Neural progenitor cell (in vitro differentiated cells): ENCODE results near the gene AHI1. TPM values are rescaled to one million over a fixed set of nuclear protein-coding genes. Genes with fewer than 3 reads are reported as not detected.

Experiments
- DNase-seq: peaks from one replicate; pipeline ENCODE4 v3.0.0-alpha.2; 2016; ENCODE audit warnings: low spot score
- H2AFZ ChIP-seq: fragments of 200-600 bp; sonication (generic); replicated peaks from 2 replicates; pipeline ENCODE4 v1.6.1; 2016; ENCODE audit warnings: antibody characterized with exemption
- H3F3A ChIP-seq: fragments of 200-600 bp; sonication (generic); 2 replicates; pipeline ENCODE4 v1.6.1; 2016; ENCODE audit warnings: antibody characterized with exemption, low read depth
- H3K27ac ChIP-seq: fragments of 200-600 bp; sonication (generic); 2 replicates; pipeline ENCODE4 v1.5.1; 2016; ENCODE audit warnings: mild to moderate bottlenecking
- H3K27me3 ChIP-seq: fragments of 200-600 bp; sonication (generic); 2 replicates; pipeline ENCODE4 v1.6.1; 2016; ENCODE audit warnings: mild to moderate bottlenecking, moderate library complexity
- H3K36me3 ChIP-seq: fragments of 200-600 bp; sonication (generic); 2 replicates; pipeline ENCODE4 v1.5.1; 2016
- H3K4me1 ChIP-seq: fragments of 200-600 bp; sonication (generic); 2 replicates; pipeline ENCODE4 v1.6.1; 2016; ENCODE audit warnings: mixed run types
- H3K4me2 ChIP-seq: fragments of 200-600 bp; sonication (generic); 2 replicates; pipeline ENCODE4 v1.6.1; 2016
- H3K4me3 ChIP-seq: fragments of 200-600 bp; sonication (generic); 2 replicates; pipeline ENCODE4 v1.5.1; 2016
- H3K79me2 ChIP-seq: fragments of 200-600 bp; sonication (generic); 2 replicates; pipeline ENCODE4 v1.6.1; 2016; ENCODE audit warnings: low read depth
- H3K9ac ChIP-seq: fragments of 200-600 bp; sonication (generic); 2 replicates; pipeline ENCODE4 v1.6.1; 2016
- H3K9me3 ChIP-seq: fragments of 200-600 bp; sonication (generic); 2 replicates; pipeline ENCODE4 v1.5.1; 2016; ENCODE audit warnings: low read depth
- H4K20me1 ChIP-seq: fragments of 200-600 bp; sonication (generic); 2 replicates; pipeline ENCODE4 v1.6.1; 2016; ENCODE audit warnings: low read depth
- H3K27ac Mint-ChIP-seq: 3 replicates; pipeline ENCODE4 v1.8.0; 2021; ENCODE audit warnings: mixed read lengths
- H3K27me3 Mint-ChIP-seq: 2 replicates; pipeline ENCODE4 v1.8.0; 2022; ENCODE audit warnings: low read depth, mild to moderate bottlenecking, inconsistent platforms, moderate library complexity, mixed read lengths; ENCODE audit not compliant: insufficient read depth
- H3K36me3 Mint-ChIP-seq: 3 replicates; pipeline ENCODE4 v1.8.0; 2021; ENCODE audit warnings: mixed read lengths
- H3K4me1 Mint-ChIP-seq: 3 replicates; pipeline ENCODE4 v1.8.0; 2021; ENCODE audit warnings: mixed read lengths
- H3K4me3 Mint-ChIP-seq: 3 replicates; pipeline ENCODE4 v1.8.0; 2021; ENCODE audit warnings: mild to moderate bottlenecking, moderate library complexity, mixed read lengths
- H3K9me3 Mint-ChIP-seq: 3 replicates; pipeline ENCODE4 v1.8.0; 2020; ENCODE audit warnings: mixed read lengths
- CTCF ChIP-seq: fragments of 200-600 bp; sonication (generic); IDR thresholded peaks from 2 replicates; pipeline ENCODE4 v1.5.1; 2017; ENCODE audit warnings: antibody characterized with exemption, mild to moderate bottlenecking
- EZH2 ChIP-seq: fragments of 200-600 bp; sonication (generic); IDR thresholded peaks from 2 replicates; pipeline ENCODE4 v1.6.1; 2017; ENCODE audit warnings: antibody characterized with exemption, mild to moderate bottlenecking, moderate library complexity
- EZH2phosphoT487 ChIP-seq: fragments of 200-600 bp; sonication (generic); IDR thresholded peaks from 2 replicates; pipeline ENCODE4 v1.6.1; 2017; ENCODE audit warnings: antibody characterized with exemption
- total RNA-seq: library from RNA; depleted of rRNA; stranded (reverse); fragments of >200 nt; gene quantifications from 2 replicates; pipeline ENCODE4 v1.2.3, GENCODE V29; 2015; ENCODE audit warnings: low replicate concordance

The AHI1 gene
- total RNA-seq, 1 donor from 2014 or later: 26.2 TPM

DNA sequence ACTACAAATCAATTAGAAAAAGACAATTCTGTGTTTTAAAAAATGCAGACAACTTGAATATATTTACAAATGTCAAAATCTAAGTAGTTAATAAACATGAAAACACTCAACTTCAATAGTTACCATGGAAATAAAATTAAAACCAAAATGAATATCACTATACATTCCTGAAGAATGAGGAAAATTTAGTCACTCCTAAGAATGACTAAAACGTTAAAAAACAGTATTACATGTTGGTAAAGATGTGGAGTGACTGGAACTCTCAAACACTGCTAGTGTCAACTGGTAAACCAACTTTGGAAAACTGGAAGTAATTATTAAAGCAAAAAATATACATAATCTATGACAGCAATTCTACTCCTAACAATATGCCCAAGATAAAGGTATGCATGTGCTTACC is 36.3 kb downstream of the AHI1 start:
- Histone ChIP-seq H3K27me3 (no peaks in the 10 kb centered on the region), H3K4me1 (no peaks in the 10 kb centered on the region), H4K20me1 (no peaks in the 10 kb centered on the region), H3K36me3 (no peaks in the 10 kb centered on the region), H3K4me3 (no peak overlapping the region), H3K27ac (no peak overlapping the region), H2AFZ (no peak overlapping the region), H3F3A (no peaks in the 10 kb centered on the region), H3K79me2 (no peaks in the 10 kb centered on the region), H3K4me2 (no peak overlapping the region), H3K9ac (no peak overlapping the region), H3K9me3 (no peaks in the 10 kb centered on the region)
- peaks cover 8% of the 10 kb centered on the region for H3K36me3 Mint-ChIP-seq
- H3K4me3 Mint-ChIP-seq: no peak overlapping the region
- no peaks in the 10 kb centered on the region for H3K4me1 Mint-ChIP-seq
- H3K27me3 Mint-ChIP-seq: no peaks in the 10 kb centered on the region
- DNase-seq: no peak
- TF ChIP-seq CTCF: no peak
- H3K9me3 Mint-ChIP-seq: no peaks in the 10 kb centered on the region
- no peak overlapping the region for H3K27ac Mint-ChIP-seq

GRCh38 chr6:135458051-135458450 is 39.5 kb downstream of the AHI1 start:
- Histone ChIP-seq H3K9me3 (no peaks in the 10 kb centered on the region), H3K4me3 (no peak overlapping the region), H2AFZ (no peak overlapping the region), H3F3A (no peaks in the 10 kb centered on the region), H3K4me2 (no peak overlapping the region), H3K4me1 (no peaks in the 10 kb centered on the region), H3K27me3 (no peaks in the 10 kb centered on the region), H4K20me1 (no peaks in the 10 kb centered on the region), H3K36me3 (no peaks in the 10 kb centered on the region), H3K27ac (no peak overlapping the region), H3K79me2 (no peaks in the 10 kb centered on the region), H3K9ac (no peak overlapping the region)
- H3K36me3 Mint-ChIP-seq: peaks cover 8% of the 10 kb centered on the region
- TF ChIP-seq CTCF (no peak), EZH2 (no peak), EZH2phosphoT487 (no peak)
- H3K9me3 Mint-ChIP-seq: no peaks in the 10 kb centered on the region
- no peak overlapping the region for H3K4me3 Mint-ChIP-seq
- H3K4me1 Mint-ChIP-seq: no peaks in the 10 kb centered on the region
- no peaks in the 10 kb centered on the region for H3K27me3 Mint-ChIP-seq
- DNase-seq: no peak
- H3K27ac Mint-ChIP-seq: no peak overlapping the region

DNA sequence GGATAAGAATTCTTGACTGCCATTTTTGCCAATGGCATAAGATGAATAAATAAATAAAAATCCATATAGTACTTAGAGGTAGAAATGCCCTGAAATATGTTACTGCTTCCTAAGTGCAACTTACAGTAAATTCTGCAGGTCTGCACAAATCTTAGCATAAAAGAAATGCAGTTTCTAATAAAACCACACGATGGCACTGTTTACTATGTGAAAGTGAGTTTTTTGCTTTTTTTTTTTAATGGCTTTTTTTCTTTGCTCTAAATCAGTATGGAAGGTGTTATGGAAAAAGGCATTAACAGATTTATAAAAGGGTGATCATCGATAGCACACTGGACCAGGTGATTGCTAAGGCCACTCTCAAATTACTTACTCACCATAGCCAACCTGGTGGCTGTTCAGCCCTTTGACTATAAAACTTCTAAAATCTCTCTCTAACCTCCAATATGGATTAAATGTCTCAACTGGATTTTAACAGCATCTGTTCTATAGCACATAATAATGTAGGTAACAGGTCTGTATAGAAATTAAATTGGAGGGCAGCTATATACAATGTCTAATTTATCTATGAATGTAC is 45.8 kb downstream of the AHI1 start:
- no peaks in the 10 kb centered on the region for H3F3A ChIP-seq
- H3K27ac Mint-ChIP-seq: no peak overlapping the region
- no peaks in the 10 kb centered on the region for H4K20me1 ChIP-seq
- no peaks in the 10 kb centered on the region for H3K9me3 ChIP-seq
- no peak overlapping the region for H3K4me3 Mint-ChIP-seq
- no peaks in the 10 kb centered on the region for H3K4me1 Mint-ChIP-seq
- no peaks in the 10 kb centered on the region for H3K4me1 ChIP-seq
- H3K79me2 ChIP-seq: no peaks in the 10 kb centered on the region
- no peak overlapping the region for H3K27ac ChIP-seq
- TF ChIP-seq EZH2 (no peak), EZH2phosphoT487 (no peak), CTCF (peak; percentile 81)
- peaks cover 1% of the 10 kb centered on the region for H3K36me3 Mint-ChIP-seq
- H3K4me2 ChIP-seq: no peak overlapping the region
- H3K27me3 Mint-ChIP-seq: no peaks in the 10 kb centered on the region
- H3K4me3 ChIP-seq: no peak overlapping the region
- no peak overlapping the region for H3K9ac ChIP-seq
- no peaks in the 10 kb centered on the region for H3K27me3 ChIP-seq
- peak; percentile 44 for DNase-seq
- no peak overlapping the region for H2AFZ ChIP-seq
- no peaks in the 10 kb centered on the region for H3K36me3 ChIP-seq
- H3K9me3 Mint-ChIP-seq: no peaks in the 10 kb centered on the region
